Panc1 (cell line): Measurements from ENCODE around the gene ATP2B1. TPM values are rescaled to one million over a fixed set of nuclear protein-coding genes. Genes with fewer than 3 reads are reported as not detected.

Source experiments
- ATAC-seq: fragments of 200-7000 bp; cut with Tn5 transposase; 2 replicates; pipeline ENCODE4 v1.9.1; 2020; ENCODE audit warnings: mild to moderate bottlenecking, moderate library complexity
- BruUV-seq: library from RNA; stranded (reverse); fragments of 400-500 nt; replicated peaks from 2 replicates; lab custom pipeline; 2021; lab: Mats Ljungman, UMichigan
- CTCF ChIA-PET: fragments of 300-600 bp; sonication (Branson Sonifier 250); formaldehyde crosslinking; loops from one replicate; lab custom pipeline; 2022; ENCODE audit warnings: antibody characterized with exemption; lab: Charles Lee
- POLR2A ChIA-PET: fragments of 300-600 bp; sonication (Branson Sonifier 250); formaldehyde crosslinking; loops from one replicate; lab custom pipeline; 2022; ENCODE audit warnings: antibody characterized with exemption; lab: Charles Lee
- DNase-seq: peaks from one replicate; pipeline ENCODE4 v3.0.0-alpha.2; 2010; ENCODE audit warnings: low read depth, low spot score
- H3K27ac ChIP-seq: 2 replicates; pipeline ENCODE4 v1.5.1; 2011; ENCODE audit warnings: mild to moderate bottlenecking, low read length, inconsistent platforms
- H3K27me3 ChIP-seq: fragments of 200-500 bp; sonication (Bioruptor generic); 2 replicates; pipeline ENCODE4 v1.6.0; 2014; ENCODE audit warnings: low read length, inconsistent platforms; ENCODE audit not compliant: control insufficient read depth, insufficient read depth
- H3K36me3 ChIP-seq: fragments of 200-500 bp; sonication (Bioruptor generic); 2 replicates; pipeline ENCODE4 v1.5.1; 2014; ENCODE audit warnings: inconsistent platforms, mild to moderate bottlenecking, low read length, moderate library complexity; ENCODE audit not compliant: control insufficient read depth, insufficient read depth
- H3K4me1 ChIP-seq: 2 replicates; pipeline ENCODE4 v1.5.1; 2011; ENCODE audit warnings: inconsistent platforms, mild to moderate bottlenecking, low read length, moderate library complexity; ENCODE audit not compliant: control insufficient read depth, insufficient read depth
- H3K4me3 ChIP-seq, 2 experiments: 2 replicates each; pipeline ENCODE4 v1.5.1; 2011 to 2012; ENCODE audit warnings: low read depth in 2 of 2, low read length in 2 of 2, mild to moderate bottlenecking in 2 of 2, inconsistent platforms in 1 of 2, moderate library complexity in 1 of 2
- H3K9me3 ChIP-seq: fragments of 200-500 bp; sonication (Bioruptor generic); 2 replicates; pipeline ENCODE4 v1.5.1; 2014; ENCODE audit warnings: low read depth, mild to moderate bottlenecking, inconsistent platforms, low read length, moderate library complexity; ENCODE audit not compliant: control insufficient read depth, insufficient read depth
- POLR2AphosphoS5 ChIP-seq: IDR thresholded peaks from 2 replicates; pipeline ENCODE4 v1.6.1; 2012; ENCODE audit warnings: mild to moderate bottlenecking, low read depth, low read length, moderate library complexity
- SIN3A ChIP-seq: IDR thresholded peaks from 2 replicates; pipeline ENCODE4 v1.6.1; 2012; ENCODE audit warnings: low read depth, mild to moderate bottlenecking, low read length, moderate library complexity, borderline replicate concordance; ENCODE audit not compliant: insufficient read depth
- TCF7L2 ChIP-seq: IDR thresholded peaks from 2 replicates; pipeline ENCODE4 v1.6.1; 2011; ENCODE audit warnings: mild to moderate bottlenecking, low read depth, low read length, inconsistent platforms
- in situ Hi-C: cut with HindIII; loops from 2 replicates; pipeline ENCODE4 v1.10.0; 2016; ENCODE audit warnings: low sequenced_read_pairs, low pct_unique_long_range_greater_than_20kb
- intact Hi-C: fragments of 100-400 bp; cut with micrococcal nuclease; formaldehyde crosslinking; loops from one replicate; pipeline ENCODE4 v1.10.0; 2022; ENCODE audit not compliant: unreplicated experiment
- total RNA-seq: library from RNA; stranded (reverse); gene quantifications from one replicate; pipeline ENCODE4 v1.2.1, GENCODE V29; 2021; ENCODE audit not compliant: unreplicated experiment
- TF ChIP-seq, protein P1 (sequence below), 2 experiments: IDR thresholded peaks; 2 replicates each; pipeline ENCODE4 v1.6.1; 2011 to 2012; ENCODE audit warnings: low read depth in 2 of 2, control low read depth in 1 of 2, low read length in 1 of 2, mild to moderate bottlenecking in 1 of 2, moderate library complexity in 1 of 2; ENCODE audit not compliant: insufficient read depth in 1 of 2
- TF ChIP-seq, protein P2 (sequence below): fragments of 450-650 bp; IDR thresholded peaks from 2 replicates; pipeline ENCODE4 v1.5.1; 2017; ENCODE audit warnings: mild to moderate bottlenecking

The ATP2B1 gene
- total RNA-seq, 1 experiment from 2014 or later, result 64.5 TPM

DNA sequence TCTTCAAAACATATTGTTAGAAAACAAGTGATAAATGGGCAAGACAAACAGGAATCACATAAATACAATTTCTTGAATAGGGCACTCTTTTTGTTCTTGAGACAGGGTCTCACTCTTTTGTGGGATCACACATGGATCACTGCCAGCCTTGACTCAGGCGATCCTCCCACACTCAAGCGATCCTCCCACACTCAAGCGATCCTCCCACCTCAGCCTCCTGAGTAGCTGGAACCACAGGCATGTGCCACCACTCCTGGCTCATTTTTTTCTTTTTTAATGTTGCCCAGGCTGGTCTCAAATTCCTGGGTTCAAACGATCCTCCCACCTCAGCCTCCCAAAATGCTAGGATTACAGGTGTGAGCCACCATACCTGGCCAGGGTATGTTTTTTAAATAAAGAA lies 57.4 kb downstream of the ATP2B1 start:
- no TSS peak for BruUV-seq
- peaks cover under 1% of the 10 kb centered on the region; the same call in 1 of the 2 replicates for H3K4me1 ChIP-seq
- no peak for DNase-seq
- in situ Hi-C loops, result no loop called here
- no peaks in the 10 kb centered on the region for H3K9me3 ChIP-seq
- no peaks in the 10 kb centered on the region; the same call in 1 of the 2 replicates for H3K36me3 ChIP-seq
- intact Hi-C loops, result no loop called here
- no peak overlapping the region for H3K27ac ChIP-seq
- no peak overlapping the region for H3K4me3 ChIP-seq
- CTCF ChIA-PET, result no interaction called here
- no peaks in the 10 kb centered on the region for H3K27me3 ChIP-seq
- TF ChIP-seq POLR2AphosphoS5 (no peak), SIN3A (no peak), TCF7L2 (no peak)
- TF ChIP-seq, protein P1, sequence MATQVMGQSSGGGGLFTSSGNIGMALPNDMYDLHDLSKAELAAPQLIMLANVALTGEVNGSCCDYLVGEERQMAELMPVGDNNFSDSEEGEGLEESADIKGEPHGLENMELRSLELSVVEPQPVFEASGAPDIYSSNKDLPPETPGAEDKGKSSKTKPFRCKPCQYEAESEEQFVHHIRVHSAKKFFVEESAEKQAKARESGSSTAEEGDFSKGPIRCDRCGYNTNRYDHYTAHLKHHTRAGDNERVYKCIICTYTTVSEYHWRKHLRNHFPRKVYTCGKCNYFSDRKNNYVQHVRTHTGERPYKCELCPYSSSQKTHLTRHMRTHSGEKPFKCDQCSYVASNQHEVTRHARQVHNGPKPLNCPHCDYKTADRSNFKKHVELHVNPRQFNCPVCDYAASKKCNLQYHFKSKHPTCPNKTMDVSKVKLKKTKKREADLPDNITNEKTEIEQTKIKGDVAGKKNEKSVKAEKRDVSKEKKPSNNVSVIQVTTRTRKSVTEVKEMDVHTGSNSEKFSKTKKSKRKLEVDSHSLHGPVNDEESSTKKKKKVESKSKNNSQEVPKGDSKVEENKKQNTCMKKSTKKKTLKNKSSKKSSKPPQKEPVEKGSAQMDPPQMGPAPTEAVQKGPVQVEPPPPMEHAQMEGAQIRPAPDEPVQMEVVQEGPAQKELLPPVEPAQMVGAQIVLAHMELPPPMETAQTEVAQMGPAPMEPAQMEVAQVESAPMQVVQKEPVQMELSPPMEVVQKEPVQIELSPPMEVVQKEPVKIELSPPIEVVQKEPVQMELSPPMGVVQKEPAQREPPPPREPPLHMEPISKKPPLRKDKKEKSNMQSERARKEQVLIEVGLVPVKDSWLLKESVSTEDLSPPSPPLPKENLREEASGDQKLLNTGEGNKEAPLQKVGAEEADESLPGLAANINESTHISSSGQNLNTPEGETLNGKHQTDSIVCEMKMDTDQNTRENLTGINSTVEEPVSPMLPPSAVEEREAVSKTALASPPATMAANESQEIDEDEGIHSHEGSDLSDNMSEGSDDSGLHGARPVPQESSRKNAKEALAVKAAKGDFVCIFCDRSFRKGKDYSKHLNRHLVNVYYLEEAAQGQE (IDR thresholded peaks at IDR 0.05; ENCODE audit: insufficient read depth in 1 of 2, low read depth in 2 of 2, low read length in 1 of 2), result no peak
- TF ChIP-seq, protein P2, sequence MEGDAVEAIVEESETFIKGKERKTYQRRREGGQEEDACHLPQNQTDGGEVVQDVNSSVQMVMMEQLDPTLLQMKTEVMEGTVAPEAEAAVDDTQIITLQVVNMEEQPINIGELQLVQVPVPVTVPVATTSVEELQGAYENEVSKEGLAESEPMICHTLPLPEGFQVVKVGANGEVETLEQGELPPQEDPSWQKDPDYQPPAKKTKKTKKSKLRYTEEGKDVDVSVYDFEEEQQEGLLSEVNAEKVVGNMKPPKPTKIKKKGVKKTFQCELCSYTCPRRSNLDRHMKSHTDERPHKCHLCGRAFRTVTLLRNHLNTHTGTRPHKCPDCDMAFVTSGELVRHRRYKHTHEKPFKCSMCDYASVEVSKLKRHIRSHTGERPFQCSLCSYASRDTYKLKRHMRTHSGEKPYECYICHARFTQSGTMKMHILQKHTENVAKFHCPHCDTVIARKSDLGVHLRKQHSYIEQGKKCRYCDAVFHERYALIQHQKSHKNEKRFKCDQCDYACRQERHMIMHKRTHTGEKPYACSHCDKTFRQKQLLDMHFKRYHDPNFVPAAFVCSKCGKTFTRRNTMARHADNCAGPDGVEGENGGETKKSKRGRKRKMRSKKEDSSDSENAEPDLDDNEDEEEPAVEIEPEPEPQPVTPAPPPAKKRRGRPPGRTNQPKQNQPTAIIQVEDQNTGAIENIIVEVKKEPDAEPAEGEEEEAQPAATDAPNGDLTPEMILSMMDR, result no peak
- no peak for ATAC-seq
- POLR2A ChIA-PET, result interaction anchor here (0.5 kb wide), 1 partner anchor 14 kb away, joined by 3 read pairs; no protein-coding TSS in a partner anchor

DNA sequence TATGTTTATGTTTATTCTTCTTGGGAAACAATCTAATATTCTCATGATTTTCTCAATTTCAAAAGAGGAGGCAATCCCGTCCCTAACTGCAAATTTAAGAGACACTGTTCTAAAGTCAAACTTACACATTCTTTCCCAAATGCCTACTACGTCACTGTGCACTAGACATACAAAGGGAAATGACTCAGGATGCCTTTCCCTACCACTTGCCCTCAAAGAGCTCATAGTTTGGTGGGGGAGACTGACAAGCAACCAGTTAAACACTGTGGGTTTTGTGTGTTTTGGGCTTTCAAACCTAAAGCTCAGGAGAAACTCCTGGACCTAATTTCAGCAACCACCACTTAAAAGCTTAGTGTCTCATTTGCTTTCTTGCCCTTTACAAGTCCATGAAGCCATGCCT lies 58.4 kb downstream of the ATP2B1 start:
- ATAC-seq, result no peak
- no peaks in the 10 kb centered on the region; the same call in 1 of the 2 replicates for H3K36me3 ChIP-seq
- no peaks in the 10 kb centered on the region for H3K27me3 ChIP-seq
- ChIA-PET CTCF (no interaction called here), POLR2A (no interaction called here)
- no peaks in the 10 kb centered on the region for H3K9me3 ChIP-seq
- no peak for DNase-seq
- intact Hi-C loops, result no loop called here
- H3K27ac ChIP-seq, result no peak overlapping the region
- H3K4me1 ChIP-seq, result peaks cover 9% of the 10 kb centered on the region
- in situ Hi-C loops, result no loop called here
- TF ChIP-seq, protein P1 (IDR thresholded peaks at IDR 0.05; ENCODE audit: insufficient read depth in 1 of 2, low read depth in 2 of 2, low read length in 1 of 2), result no peak
- no peak for TF ChIP-seq TCF7L2
- TF ChIP-seq, protein P2, result no peak
- no peak for TF ChIP-seq SIN3A
- no peak for TF ChIP-seq POLR2AphosphoS5
- no peak overlapping the region for H3K4me3 ChIP-seq
- BruUV-seq, result no TSS peak
